ENCODE data around the gene IFNA13. TPM values are rescaled to one million over a fixed set of nuclear protein-coding genes. Genes with fewer than 3 reads are reported as not detected.

The IFNA13 gene
- polyA plus RNA-seq, 1 donor (not counting 4 experiments of a cell fraction or from before 2014, with no cell fraction given) = not detected

DNA sequence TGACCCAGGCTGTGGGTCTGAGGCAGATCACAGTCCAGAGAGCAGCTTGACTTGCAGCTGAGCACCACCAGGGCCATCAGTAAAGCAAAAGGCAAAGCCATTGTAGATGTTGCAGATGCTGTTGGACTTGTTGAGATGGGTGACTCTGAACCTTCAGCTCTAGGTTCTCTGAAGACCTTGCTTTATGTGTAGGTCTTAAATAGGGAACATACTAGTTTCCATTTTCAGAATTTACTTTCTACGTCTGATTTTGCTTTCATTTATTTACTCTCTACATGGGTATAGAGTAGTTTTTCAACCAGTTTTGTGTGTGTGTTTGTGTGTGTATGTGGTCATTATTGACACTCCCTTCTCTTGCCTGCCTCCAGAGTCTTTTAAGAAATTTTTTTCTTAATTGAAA is 17.1 kb downstream of the IFNA13 start, which contains the start of gene IFNA6:
Gene IFNA6, minus strand, starts transcription at position 101 of the 400 bp plus-strand sequence. Its CDS starts 0 bp downstream, at position 101.
- no peaks in the 10 kb centered on the region for H3K4me1 ChIP-seq (ENCODE audit: control insufficient read depth, extremely low read depth, insufficient read depth, low read length)
- H3K4me2 ChIP-seq (ENCODE audit: control insufficient read depth, extremely low read depth, insufficient read depth, low read depth, low read length) = no peak within 1 kb of the TSS
- no peaks in the 10 kb centered on the region for H3K9me3 ChIP-seq (ENCODE audit: control insufficient read depth, low read depth, low read length)
- DNase-seq (ENCODE audit: low read depth, low spot score) = no peak
- no peaks in the 10 kb centered on the region for H3K36me3 ChIP-seq (ENCODE audit: control insufficient read depth in 2 of 2, extremely low read depth in 1 of 2, insufficient read depth in 2 of 2, low read length in 2 of 2)
- no peaks in the 10 kb centered on the region for H3K79me2 ChIP-seq (ENCODE audit: control insufficient read depth, insufficient read depth, low read length)
- H3K27ac ChIP-seq (ENCODE audit: control insufficient read depth, insufficient read depth, low read length) = no peak within 1 kb of the TSS
- H4K20me1 ChIP-seq (ENCODE audit: control insufficient read depth, extremely low read depth, insufficient read depth, low read length) = no peaks in the 10 kb centered on the region
- H3K27me3 ChIP-seq (ENCODE audit: control insufficient read depth, extremely low read depth, insufficient read depth, low read length) = peaks cover 16% of the 10 kb centered on the region
- TF ChIP-seq EZH2 (IDR thresholded peaks at IDR 0.05; ENCODE audit: low read length) = no peak
- TF ChIP-seq, protein P1, sequence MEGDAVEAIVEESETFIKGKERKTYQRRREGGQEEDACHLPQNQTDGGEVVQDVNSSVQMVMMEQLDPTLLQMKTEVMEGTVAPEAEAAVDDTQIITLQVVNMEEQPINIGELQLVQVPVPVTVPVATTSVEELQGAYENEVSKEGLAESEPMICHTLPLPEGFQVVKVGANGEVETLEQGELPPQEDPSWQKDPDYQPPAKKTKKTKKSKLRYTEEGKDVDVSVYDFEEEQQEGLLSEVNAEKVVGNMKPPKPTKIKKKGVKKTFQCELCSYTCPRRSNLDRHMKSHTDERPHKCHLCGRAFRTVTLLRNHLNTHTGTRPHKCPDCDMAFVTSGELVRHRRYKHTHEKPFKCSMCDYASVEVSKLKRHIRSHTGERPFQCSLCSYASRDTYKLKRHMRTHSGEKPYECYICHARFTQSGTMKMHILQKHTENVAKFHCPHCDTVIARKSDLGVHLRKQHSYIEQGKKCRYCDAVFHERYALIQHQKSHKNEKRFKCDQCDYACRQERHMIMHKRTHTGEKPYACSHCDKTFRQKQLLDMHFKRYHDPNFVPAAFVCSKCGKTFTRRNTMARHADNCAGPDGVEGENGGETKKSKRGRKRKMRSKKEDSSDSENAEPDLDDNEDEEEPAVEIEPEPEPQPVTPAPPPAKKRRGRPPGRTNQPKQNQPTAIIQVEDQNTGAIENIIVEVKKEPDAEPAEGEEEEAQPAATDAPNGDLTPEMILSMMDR (optimal IDR thresholded peaks at IDR 0.05 in 1 of 3, IDR thresholded peaks at IDR 0.05 in 1 of 3, conservative IDR thresholded peaks at IDR 0.05 in 1 of 3; ENCODE audit: extremely low read depth in 1 of 3, insufficient read depth in 2 of 3, low read length in 3 of 3) = no peak
- H3K9me1 ChIP-seq (ENCODE audit: control insufficient read depth, extremely low read depth, insufficient read depth, low read length) = no peaks in the 10 kb centered on the region
- dilution Hi-C loops (cut with MboI; ENCODE audit: extremely low pct_ligation_motif_present, low sequenced_read_pairs) = no loop called here
- no peak for FAIRE-seq
- H3K9ac ChIP-seq (ENCODE audit: control insufficient read depth, extremely low read depth, insufficient read depth, low read length) = no peak within 1 kb of the TSS
- no peak within 1 kb of the TSS for H3K4me3 ChIP-seq (ENCODE audit: control insufficient read depth in 2 of 3, extremely low read depth in 1 of 3, insufficient read depth in 2 of 3, low read depth in 1 of 3, low read length in 3 of 3)
- H2AFZ ChIP-seq (ENCODE audit: control insufficient read depth, low read length) = no peak within 1 kb of the TSS

DNA sequence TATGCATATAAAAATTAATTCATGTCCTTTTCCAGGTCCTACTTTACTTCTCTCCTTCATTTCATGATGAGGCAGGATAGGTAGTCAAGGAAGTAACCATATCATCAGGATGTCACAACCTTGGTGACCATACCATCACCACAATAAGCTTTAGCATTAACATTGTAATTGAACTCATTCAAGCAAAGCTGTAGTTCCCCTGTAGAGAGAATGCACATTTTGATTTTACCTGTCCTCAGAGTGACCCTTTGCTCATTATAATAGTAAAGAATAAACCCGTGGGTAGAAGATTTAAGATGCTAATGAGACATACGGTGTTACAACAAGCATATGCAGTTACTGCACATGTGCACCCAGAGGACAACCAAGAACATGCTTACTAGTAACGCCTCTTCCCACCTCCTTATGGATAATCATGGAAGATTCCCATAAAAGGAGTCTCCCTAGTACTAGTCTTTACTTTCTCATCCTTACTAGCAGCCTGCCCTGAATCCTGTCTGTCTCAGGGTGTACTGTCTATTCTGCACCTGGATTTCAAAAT is 19.4 kb downstream of the IFNA13 start:
- Histone ChIP-seq H3K4me3 (ENCODE audit: control insufficient read depth in 2 of 3, extremely low read depth in 1 of 3, insufficient read depth in 2 of 3, low read depth in 1 of 3, low read length in 3 of 3) (no peak overlapping the region), H3K9ac (ENCODE audit: control insufficient read depth, extremely low read depth, insufficient read depth, low read length) (no peak overlapping the region), H3K9me3 (ENCODE audit: control insufficient read depth, low read depth, low read length) (no peaks in the 10 kb centered on the region), H3K36me3 (ENCODE audit: control insufficient read depth in 2 of 2, extremely low read depth in 1 of 2, insufficient read depth in 2 of 2, low read length in 2 of 2) (no peaks in the 10 kb centered on the region), H3K79me2 (ENCODE audit: control insufficient read depth, insufficient read depth, low read length) (no peaks in the 10 kb centered on the region), H3K27ac (ENCODE audit: control insufficient read depth, insufficient read depth, low read length) (no peak overlapping the region), H3K4me1 (ENCODE audit: control insufficient read depth, extremely low read depth, insufficient read depth, low read length) (no peaks in the 10 kb centered on the region), H4K20me1 (ENCODE audit: control insufficient read depth, extremely low read depth, insufficient read depth, low read length) (no peaks in the 10 kb centered on the region), H3K27me3 (ENCODE audit: control insufficient read depth, extremely low read depth, insufficient read depth, low read length) (peaks cover 11% of the 10 kb centered on the region), H3K9me1 (ENCODE audit: control insufficient read depth, extremely low read depth, insufficient read depth, low read length) (no peaks in the 10 kb centered on the region), H3K4me2 (ENCODE audit: control insufficient read depth, extremely low read depth, insufficient read depth, low read depth, low read length) (no peak overlapping the region), H2AFZ (ENCODE audit: control insufficient read depth, low read length) (no peak overlapping the region)
- TF ChIP-seq, protein P1 (optimal IDR thresholded peaks at IDR 0.05 in 1 of 3, IDR thresholded peaks at IDR 0.05 in 1 of 3, conservative IDR thresholded peaks at IDR 0.05 in 1 of 3; ENCODE audit: extremely low read depth in 1 of 3, insufficient read depth in 2 of 3, low read length in 3 of 3) = no peak
- no peak for TF ChIP-seq EZH2 (IDR thresholded peaks at IDR 0.05; ENCODE audit: low read length)
- dilution Hi-C loops (cut with MboI; ENCODE audit: extremely low pct_ligation_motif_present, low sequenced_read_pairs) = no loop called here
- DNase-seq (ENCODE audit: low read depth, low spot score) (no peak), FAIRE-seq (peak; percentile 67)

Measured in keratinocyte (primary cell).